ENCODE results near the gene TMEM132D.

Gene TMEM132D

GRCh38 chr12:129269756-129270495 lies 633.9 kb downstream of the TMEM132D start:
- Histone ChIP-seq H3K27me3 (replicated peaks; ENCODE audit: control insufficient read depth, insufficient read depth, low read length) (no peaks in the 10 kb centered on the region), H3K4me3 (replicated peaks; ENCODE audit: low read depth, low read length) (no peak overlapping the region), H3K36me3 (ENCODE audit: control insufficient read depth, insufficient read depth, low read length) (no peaks in the 10 kb centered on the region)
- TF ChIP-seq CTCF (IDR thresholded peaks at IDR 0.05; ENCODE audit: insufficient read depth, low read length, poor library complexity, severe bottlenecking), result no peak
- DNase-seq (ENCODE audit: extremely low read depth, insufficient read length), result no peak

- no peaks in the 10 kb centered on the region for H3K27me3 ChIP-seq (replicated peaks; ENCODE audit: control insufficient read depth, insufficient read depth, low read length)
- H3K36me3 ChIP-seq (ENCODE audit: control insufficient read depth, insufficient read depth, low read length), result no peaks in the 10 kb centered on the region
- no peak overlapping the region for H3K4me3 ChIP-seq (replicated peaks; ENCODE audit: low read depth, low read length)
- no peak for TF ChIP-seq CTCF (IDR thresholded peaks at IDR 0.05; ENCODE audit: insufficient read depth, low read length, poor library complexity, severe bottlenecking)
- DNase-seq (ENCODE audit: extremely low read depth, insufficient read length), result no peak
Observed at GRCh38 chr12:129258781-129259318, 645.0 kb downstream of the TMEM132D start.

- no peak for DNase-seq (ENCODE audit: extremely low read depth, insufficient read length)
- no peaks in the 10 kb centered on the region for H3K27me3 ChIP-seq (replicated peaks; ENCODE audit: control insufficient read depth, insufficient read depth, low read length)
- TF ChIP-seq CTCF (IDR thresholded peaks at IDR 0.05; ENCODE audit: insufficient read depth, low read length, poor library complexity, severe bottlenecking), result no peak
- H3K4me3 ChIP-seq (replicated peaks; ENCODE audit: low read depth, low read length), result no peak overlapping the region
- H3K36me3 ChIP-seq (ENCODE audit: control insufficient read depth, insufficient read depth, low read length), result no peaks in the 10 kb centered on the region
Observed at GRCh38 chr12:129257524-129257923, 646.3 kb downstream of the TMEM132D start.

- H3K36me3 ChIP-seq (ENCODE audit: control insufficient read depth, insufficient read depth, low read length), result no peaks in the 10 kb centered on the region
- no peaks in the 10 kb centered on the region for H3K27me3 ChIP-seq (replicated peaks; ENCODE audit: control insufficient read depth, insufficient read depth, low read length)
- no peak for TF ChIP-seq CTCF (IDR thresholded peaks at IDR 0.05; ENCODE audit: insufficient read depth, low read length, poor library complexity, severe bottlenecking)
- H3K4me3 ChIP-seq (replicated peaks; ENCODE audit: low read depth, low read length), result no peak overlapping the region
- no peak for DNase-seq (ENCODE audit: extremely low read depth, insufficient read length)
Observed at GRCh38 chr12:129246630-129247029, 657.2 kb downstream of the TMEM132D start.

GRCh38 chr12:129245769-129246168 lies 658.1 kb downstream of the TMEM132D start:
- no peak for TF ChIP-seq CTCF (IDR thresholded peaks at IDR 0.05; ENCODE audit: insufficient read depth, low read length, poor library complexity, severe bottlenecking)
- DNase-seq (ENCODE audit: extremely low read depth, insufficient read length), result no peak
- Histone ChIP-seq H3K4me3 (replicated peaks; ENCODE audit: low read depth, low read length) (no peak overlapping the region), H3K27me3 (replicated peaks; ENCODE audit: control insufficient read depth, insufficient read depth, low read length) (no peaks in the 10 kb centered on the region), H3K36me3 (ENCODE audit: control insufficient read depth, insufficient read depth, low read length) (no peaks in the 10 kb centered on the region)

Measured in GM06990 (cell line).